ENCODE results near the gene SDC1.

Gene SDC1

GRCh38 chr2:20203521-20204225 lies 21.3 kb downstream of the SDC1 start:
- TF ChIP-seq CTCF (IDR thresholded peaks at IDR 0.05; ENCODE audit: low read depth, low read length): no peak
- no peak overlapping the region for H3K4me3 ChIP-seq (ENCODE audit: low read depth, low read length)

- TF ChIP-seq CTCF (IDR thresholded peaks at IDR 0.05; ENCODE audit: low read depth, low read length): no peak
- H3K4me3 ChIP-seq (ENCODE audit: low read depth, low read length): no peak overlapping the region
These were observed 21.9 kb downstream of the SDC1 start for GRCh38 chr2:20203072-20203471.

- no peak overlapping the region for H3K4me3 ChIP-seq (ENCODE audit: low read depth, low read length)
- no peak for TF ChIP-seq CTCF (IDR thresholded peaks at IDR 0.05; ENCODE audit: low read depth, low read length)
These were observed 23.3 kb downstream of the SDC1 start for GRCh38 chr2:20201671-20202070.

- TF ChIP-seq CTCF (IDR thresholded peaks at IDR 0.05; ENCODE audit: low read depth, low read length): no peak
These were observed 24.0 kb downstream of the SDC1 start for GRCh38 chr2:20200697-20201555.

GRCh38 chr2:20199633-20200270 lies 25.2 kb downstream of the SDC1 start:
- no peak for TF ChIP-seq CTCF (IDR thresholded peaks at IDR 0.05; ENCODE audit: low read depth, low read length)
- no peak overlapping the region for H3K4me3 ChIP-seq (ENCODE audit: low read depth, low read length)

More at GRCh38 chr2:20200697-20201555, 24.0 kb downstream of the SDC1 start:
- no peak overlapping the region for H3K4me3 ChIP-seq (ENCODE audit: low read depth, low read length)

- TF ChIP-seq CTCF (IDR thresholded peaks at IDR 0.05; ENCODE audit: low read depth, low read length): no peak
- no peak overlapping the region for H3K4me3 ChIP-seq (ENCODE audit: low read depth, low read length)
These were observed 25.9 kb downstream of the SDC1 start for GRCh38 chr2:20198796-20199632.

All from WI38 (cell line).